ENCODE measurements around the gene ZNF232.
A peak's percentile ranks its signal among the peaks of the same experiment; 100 is the strongest.
"Not testable (repeated sequence)": the region's sequence is repeated elsewhere in the genome, so short reads cannot be mapped to it uniquely, and the experiment has no call there.

ZNF232 gene

DNA sequence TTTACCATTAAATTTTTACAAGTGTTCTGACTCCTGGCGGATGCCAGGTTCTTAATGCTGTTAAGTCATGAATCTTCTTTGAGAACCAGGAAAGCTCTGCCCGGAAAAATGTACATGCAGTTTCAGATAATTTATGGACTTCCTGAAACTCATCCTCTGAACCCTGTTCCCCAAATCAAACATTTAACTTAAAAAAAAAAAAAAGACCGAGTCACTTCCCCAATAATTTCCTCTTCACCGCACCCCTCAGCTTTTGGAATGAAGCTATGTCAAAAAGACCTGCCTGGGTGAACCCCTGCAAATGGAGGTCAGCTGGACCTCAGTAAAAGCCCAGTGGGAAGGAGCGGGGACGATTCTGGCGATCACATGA lies 15.0 kb downstream of the ZNF232 start:
- Mint-ChIP-seq H3K27me3 (peaks cover 51% of the 10 kb centered on the region), H3K27ac (peak overlapping the region; percentile 73), H3K4me1 (ENCODE audit: low read depth) (peaks cover 13% of the 10 kb centered on the region), H3K36me3 (ENCODE audit: low read depth) (peaks cover 36% of the 10 kb centered on the region), H3K9me3 (peaks cover 55% of the 10 kb centered on the region), H3K4me3 (peak overlapping the region; percentile 68)
- intact Hi-C loops (cut with micrococcal nuclease) = no loop called here

DNA sequence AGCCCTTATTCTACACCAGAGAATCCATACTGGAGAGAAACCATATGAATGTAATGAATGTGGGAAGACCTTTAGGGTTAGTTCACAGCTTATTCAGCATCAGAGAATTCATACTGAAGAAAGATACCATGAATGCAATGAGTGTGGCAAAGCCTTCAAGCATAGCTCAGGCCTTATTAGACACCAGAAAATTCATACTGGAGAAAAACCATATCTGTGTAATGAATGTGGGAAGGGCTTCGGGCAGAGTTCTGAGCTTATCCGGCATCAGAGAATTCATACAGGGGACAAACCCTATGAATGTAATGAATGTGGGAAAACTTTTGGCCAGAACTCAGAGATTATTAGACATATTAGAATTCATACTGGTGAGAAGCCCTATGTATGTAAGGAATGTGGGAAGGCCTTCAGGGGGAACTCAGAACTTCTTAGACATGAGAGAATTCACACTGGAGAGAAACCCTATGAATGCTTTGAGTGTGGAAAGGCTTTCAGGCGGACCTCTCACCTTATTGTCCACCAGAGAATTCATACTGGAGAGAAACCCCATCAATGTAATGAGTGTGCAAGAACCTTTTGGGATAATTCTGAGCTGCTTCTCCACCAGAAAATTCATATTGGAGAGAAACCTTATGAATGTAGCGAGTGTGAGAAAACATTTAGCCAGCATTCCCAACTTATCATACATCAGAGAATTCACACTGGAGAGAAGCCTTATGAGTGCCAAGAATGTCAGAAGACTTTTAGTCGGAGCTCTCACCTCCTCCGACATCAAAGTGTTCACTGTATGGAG lies 19.3 kb downstream of the ZNF232 start:
- no peak overlapping the region for H3K27ac Mint-ChIP-seq
- peaks cover 79% of the 10 kb centered on the region for H3K36me3 Mint-ChIP-seq (ENCODE audit: low read depth)
- H3K27me3 Mint-ChIP-seq = peaks cover 13% of the 10 kb centered on the region
- H3K4me3 Mint-ChIP-seq = no peak overlapping the region
- peaks cover 98% of the 10 kb centered on the region for H3K9me3 Mint-ChIP-seq
- intact Hi-C loops (cut with micrococcal nuclease) = loop anchor here (5.0 kb wide), 1 partner anchor 90 kb away; no protein-coding TSS in a partner anchor
- peaks cover 11% of the 10 kb centered on the region for H3K4me1 Mint-ChIP-seq (ENCODE audit: low read depth)

DNA sequence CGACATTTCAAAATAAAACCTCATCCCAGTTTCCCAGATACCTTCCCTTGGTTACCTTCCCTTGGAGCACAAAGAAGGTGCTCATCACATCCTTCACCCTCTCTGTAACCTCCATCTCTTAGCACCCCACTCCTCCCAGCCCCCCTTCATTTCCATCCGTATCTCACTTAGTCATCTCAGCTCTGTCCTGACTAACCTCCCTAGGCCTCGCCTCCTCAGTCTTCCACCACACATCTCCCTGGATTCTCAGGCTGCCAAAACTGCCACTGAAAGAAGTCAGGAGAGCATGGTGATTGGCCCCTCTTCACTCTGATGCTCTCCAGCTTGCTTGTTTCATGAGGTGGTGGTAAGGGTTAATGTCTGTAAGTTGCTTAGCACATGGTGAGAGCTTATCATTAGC lies 31.1 kb downstream of the ZNF232 start:
- Mint-ChIP-seq H3K36me3 (ENCODE audit: low read depth) (peaks cover 73% of the 10 kb centered on the region), H3K9me3 (peaks cover 43% of the 10 kb centered on the region), H3K27ac (no peak overlapping the region), H3K27me3 (peaks cover 6% of the 10 kb centered on the region), H3K4me3 (no peak overlapping the region), H3K4me1 (ENCODE audit: low read depth) (peaks cover 24% of the 10 kb centered on the region)
- intact Hi-C loops (cut with micrococcal nuclease) = no loop called here

DNA sequence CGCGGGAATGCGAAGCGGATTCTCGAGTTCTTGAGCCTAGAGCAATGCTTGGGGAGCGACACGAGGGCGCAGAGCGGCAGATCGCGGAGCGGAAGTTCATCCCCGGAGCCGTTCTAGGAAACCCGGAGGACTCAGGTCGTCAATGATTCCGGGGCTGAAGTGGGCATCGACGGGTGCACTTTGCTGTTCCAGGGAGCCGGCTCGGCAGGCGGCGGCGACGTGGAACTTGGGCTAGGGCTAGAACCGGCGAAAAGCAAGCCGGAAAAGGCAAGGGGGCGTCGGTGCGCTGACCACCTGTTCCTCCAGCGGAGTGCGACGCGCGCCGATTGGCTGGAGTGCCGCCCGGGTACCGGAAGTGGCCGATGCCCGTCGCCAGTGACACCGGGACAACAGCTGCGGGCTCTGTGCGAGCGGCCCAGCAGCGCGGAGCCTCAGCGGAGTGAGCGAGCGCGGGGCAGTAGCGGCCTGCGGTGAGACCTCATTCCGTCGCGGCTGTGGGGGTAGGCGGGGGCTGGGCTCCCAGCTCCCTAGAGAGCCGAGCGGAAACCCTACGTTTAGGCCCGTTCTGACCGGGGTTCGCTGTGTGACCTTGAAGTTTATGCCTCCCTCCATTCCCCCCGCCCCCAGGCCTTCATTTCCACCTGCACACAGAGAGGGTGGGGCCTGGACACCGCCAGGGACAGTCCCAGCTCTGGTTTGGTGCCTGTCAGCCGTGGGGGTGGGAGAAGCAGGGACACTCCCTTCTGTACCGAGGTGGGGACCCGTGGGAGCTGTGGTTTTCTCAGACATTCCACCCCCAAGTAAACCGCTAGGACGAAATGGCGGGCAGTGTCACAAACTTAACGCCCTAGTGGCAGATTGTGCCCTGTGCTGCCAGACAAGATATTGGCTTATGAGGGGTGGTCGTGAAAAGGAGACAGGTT lies 33.3 kb downstream of the ZNF232 start, which contains the start of gene ZFP3:
Gene ZFP3, plus strand, starts transcription at position 362 of the 923 bp plus-strand sequence. CDS start 13,038 bp downstream, outside the sequence.
- peak within 1 kb of the TSS; percentile 96 for H3K27ac Mint-ChIP-seq
- H3K4me3 Mint-ChIP-seq = peak within 1 kb of the TSS; percentile 96
- peaks cover 24% of the 10 kb centered on the region for H3K4me1 Mint-ChIP-seq (ENCODE audit: low read depth)
- peaks cover 17% of the 10 kb centered on the region for H3K27me3 Mint-ChIP-seq
- peaks cover 52% of the 10 kb centered on the region for H3K36me3 Mint-ChIP-seq (ENCODE audit: low read depth)
- intact Hi-C loops (cut with micrococcal nuclease) = loop anchor here (5.0 kb wide), 2 partner anchors 34 to 114 kb away; partner anchors contain the start of genes ZNF232 and ZNF594
- H3K9me3 Mint-ChIP-seq = peaks cover 22% of the 10 kb centered on the region

DNA sequence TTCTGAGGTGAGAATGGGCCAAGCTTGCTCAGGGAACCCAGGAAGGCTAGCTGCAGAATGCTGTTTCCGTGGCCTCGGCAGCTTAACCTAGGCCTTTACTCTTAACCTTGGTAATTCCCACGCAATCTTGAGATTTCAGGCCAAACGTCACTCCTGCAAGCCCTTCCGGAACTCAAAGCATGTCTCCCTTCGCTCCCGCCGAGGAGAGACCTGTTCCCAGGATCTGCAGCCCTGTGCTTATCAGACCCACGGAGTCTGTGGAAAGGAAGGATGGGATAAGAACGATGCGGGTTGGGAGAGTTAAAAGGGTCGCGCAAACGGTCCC lies 33.9 kb downstream of the ZNF232 start:
- Mint-ChIP-seq H3K27me3 (peaks cover 17% of the 10 kb centered on the region), H3K4me1 (ENCODE audit: low read depth) (peaks cover 24% of the 10 kb centered on the region), H3K36me3 (ENCODE audit: low read depth) (peaks cover 46% of the 10 kb centered on the region), H3K9me3 (peaks cover 16% of the 10 kb centered on the region), H3K4me3 (peak overlapping the region; percentile 96), H3K27ac (peak overlapping the region; percentile 96)
- intact Hi-C loops (cut with micrococcal nuclease) = loop anchor here (5.0 kb wide), 2 partner anchors 35 to 115 kb away; partner anchors contain the start of genes ZNF232 and ZNF594

DNA sequence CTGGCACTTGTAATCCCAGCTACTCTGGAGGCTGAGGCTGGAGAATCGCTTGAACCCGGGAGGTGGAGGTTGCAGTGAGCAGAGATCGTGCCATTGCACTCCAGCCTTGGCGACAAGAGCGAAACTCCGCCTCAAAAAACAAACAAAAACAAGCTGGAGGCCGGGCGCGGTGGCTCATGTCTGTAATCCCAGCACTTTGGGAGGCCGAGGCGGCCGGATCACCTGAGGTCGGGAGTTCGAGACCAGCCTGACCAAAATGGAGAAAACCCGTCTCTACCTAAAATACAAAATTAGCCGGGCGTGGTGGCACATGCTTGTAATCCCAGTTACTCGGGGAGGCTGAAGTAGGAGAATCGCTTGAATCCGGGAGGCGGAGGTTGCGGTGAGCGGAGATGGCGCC lies 34.4 kb downstream of the ZNF232 start:
- Mint-ChIP-seq H3K36me3 (ENCODE audit: low read depth) (peaks cover 42% of the 10 kb centered on the region), H3K9me3 (peaks cover 12% of the 10 kb centered on the region), H3K27me3 (peaks cover 17% of the 10 kb centered on the region), H3K27ac (peak overlapping the region; percentile 96), H3K4me1 (ENCODE audit: low read depth) (peaks cover 24% of the 10 kb centered on the region)
- H3K4me3 Mint-ChIP-seq = not testable (repeated sequence)
- intact Hi-C loops (cut with micrococcal nuclease) = loop anchor here (5.0 kb wide), 2 partner anchors 35 to 115 kb away; partner anchors contain the start of genes ZNF232 and ZNF594

DNA sequence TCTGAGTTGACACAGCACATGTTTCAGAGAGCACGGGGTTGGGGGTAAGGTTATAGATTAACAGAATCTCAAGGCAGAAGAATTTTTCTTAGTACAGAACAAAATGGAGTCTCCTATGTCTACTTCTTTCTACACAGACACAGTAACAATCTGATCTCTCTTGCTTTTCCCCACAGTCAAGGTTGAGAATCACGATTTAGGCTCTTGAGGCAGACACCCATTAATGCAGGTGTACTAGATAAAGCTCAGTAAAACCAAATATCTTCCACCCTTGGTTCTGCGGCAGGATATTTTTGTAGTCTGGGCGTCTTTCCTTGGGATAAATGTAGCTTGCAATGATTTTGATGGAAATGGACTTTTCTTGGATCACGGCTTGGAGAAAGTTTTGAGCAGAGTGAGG lies 36.2 kb downstream of the ZNF232 start:
- H3K36me3 Mint-ChIP-seq (ENCODE audit: low read depth) = peaks cover 30% of the 10 kb centered on the region
- H3K4me3 Mint-ChIP-seq, H3K27ac Mint-ChIP-seq, H3K9me3 Mint-ChIP-seq: not testable (repeated sequence)
- peaks cover 20% of the 10 kb centered on the region for H3K4me1 Mint-ChIP-seq (ENCODE audit: low read depth)
- intact Hi-C loops (cut with micrococcal nuclease) = loop anchor here (5.0 kb wide), 2 partner anchors 37 to 117 kb away; partner anchors contain the start of genes ZNF232 and ZNF594
- H3K27me3 Mint-ChIP-seq = peaks cover 23% of the 10 kb centered on the region

DNA sequence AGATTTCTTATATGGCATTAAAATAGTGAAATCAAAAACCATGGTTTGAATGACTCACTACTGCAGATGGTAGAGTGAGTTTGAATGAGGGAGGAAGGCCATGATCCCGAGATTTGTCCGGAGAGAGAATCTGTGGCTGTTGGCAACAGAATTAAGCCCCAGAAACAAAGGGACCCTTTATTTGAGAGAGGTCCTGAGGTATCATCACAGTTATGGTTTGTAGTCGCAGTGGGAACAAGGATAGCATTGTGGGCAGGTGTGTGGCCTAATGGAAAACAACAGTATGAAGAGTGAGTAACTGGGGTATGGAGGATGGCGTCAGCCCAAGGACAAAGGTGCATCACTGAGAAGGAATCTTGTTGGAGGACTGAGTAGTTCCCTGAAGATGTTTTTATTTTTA lies 42.0 kb downstream of the ZNF232 start:
- H3K27me3 Mint-ChIP-seq = peaks cover 36% of the 10 kb centered on the region
- no peaks in the 10 kb centered on the region for H3K9me3 Mint-ChIP-seq
- H3K36me3 Mint-ChIP-seq (ENCODE audit: low read depth) = no peaks in the 10 kb centered on the region
- intact Hi-C loops (cut with micrococcal nuclease) = no loop called here
- no peak overlapping the region for H3K4me3 Mint-ChIP-seq
- H3K4me1 Mint-ChIP-seq (ENCODE audit: low read depth) = peaks cover 5% of the 10 kb centered on the region
- no peak overlapping the region for H3K27ac Mint-ChIP-seq

DNA sequence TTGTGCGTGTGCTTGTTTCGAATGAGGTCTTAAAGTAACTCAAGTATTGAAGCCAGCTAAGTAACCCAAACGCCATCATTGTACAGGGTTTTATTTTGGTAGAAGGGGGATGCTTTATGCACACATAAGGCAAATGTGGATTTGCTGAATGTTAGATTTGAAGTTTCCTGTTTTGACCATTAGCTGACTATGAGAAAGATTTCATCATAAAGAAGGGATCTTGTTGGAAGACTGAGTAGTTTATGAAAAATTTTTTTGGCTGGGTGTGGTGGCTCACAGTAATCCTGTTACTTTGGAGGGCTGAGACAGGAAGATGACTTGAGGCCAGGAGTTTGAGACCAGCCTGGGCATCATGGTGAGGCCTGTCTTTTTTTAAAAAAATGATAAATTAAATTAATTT lies 43.4 kb downstream of the ZNF232 start:
- H3K27ac Mint-ChIP-seq = peak overlapping the region; percentile 22
- no peaks in the 10 kb centered on the region for H3K36me3 Mint-ChIP-seq (ENCODE audit: low read depth)
- H3K27me3 Mint-ChIP-seq = peaks cover 29% of the 10 kb centered on the region
- no peaks in the 10 kb centered on the region for H3K9me3 Mint-ChIP-seq
- no peak overlapping the region for H3K4me3 Mint-ChIP-seq
- intact Hi-C loops (cut with micrococcal nuclease) = no loop called here
- peaks cover 7% of the 10 kb centered on the region for H3K4me1 Mint-ChIP-seq (ENCODE audit: low read depth)

DNA sequence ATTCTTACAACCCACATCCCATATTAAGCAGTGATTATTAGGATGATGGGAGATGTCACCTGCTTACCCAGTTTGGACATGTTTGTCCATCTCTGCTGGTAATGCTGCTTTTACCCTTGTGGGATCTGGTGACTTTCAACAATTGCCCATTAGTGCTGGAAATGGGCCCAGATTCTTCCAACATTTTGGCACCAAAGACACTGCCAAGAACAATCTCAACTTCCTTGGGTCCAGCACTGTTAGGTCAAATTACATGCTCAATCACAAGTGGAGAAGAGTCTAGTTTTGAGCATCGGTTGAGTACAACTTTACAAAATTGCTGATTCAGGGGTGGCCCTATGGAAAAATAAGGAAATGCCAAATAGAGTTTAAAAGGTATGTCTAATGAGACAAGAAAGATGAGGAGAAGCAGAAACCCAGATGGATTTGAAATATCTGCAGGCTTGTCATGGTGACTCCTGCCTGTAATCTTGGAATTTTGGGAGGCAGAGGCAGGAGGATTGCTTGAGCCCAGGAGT lies 46.4 kb downstream of the ZNF232 start:
- no peak overlapping the region for H3K27ac Mint-ChIP-seq
- intact Hi-C loops (cut with micrococcal nuclease) = no loop called here

More for the DNA sequence above, 46.4 kb downstream of the ZNF232 start:
- Mint-ChIP-seq H3K9me3 (no peaks in the 10 kb centered on the region), H3K4me3 (no peak overlapping the region), H3K27me3 (peaks cover 27% of the 10 kb centered on the region), H3K36me3 (ENCODE audit: low read depth) (no peaks in the 10 kb centered on the region), H3K4me1 (ENCODE audit: low read depth) (peaks cover 14% of the 10 kb centered on the region)

All from dendritic cell treated with granulocyte-macrophage colony-stimulating factor and Interleukin-4, amounts not matched to agents 40 ng/mL and 50 ng/mL, for 4 days (primary cell).